Left lung (tissue), 10 donors: ENCODE results near the gene TMED9. TPM values are rescaled to one million over a fixed set of nuclear protein-coding genes. Genes with fewer than 3 reads are reported as not detected.

Experiments used
- ATAC-seq: fragments of 200-7000 bp; cut with Tn5 transposase; one replicate; pipeline ENCODE4 v1.9.1; 2020; ENCODE audit warnings: moderate library complexity
- DNase-seq, 4 donors: peaks; one replicate each; pipeline ENCODE4 v3.0.0-alpha.2; 2013 to 2020
- H3K27ac ChIP-seq, 2 donors: fragments of 200-600 bp; sonication (generic) in 1 of 2; one replicate each; pipeline versions ENCODE4 v1.5.0 to v1.8.0; 2020 to 2021
- H3K27me3 ChIP-seq, 2 donors: fragments of 200-600 bp; sonication (generic) in 1 of 2; one replicate each; pipeline versions ENCODE4 v1.5.0 to v1.8.0; 2020 to 2021
- H3K36me3 ChIP-seq, 2 donors: fragments of 200-600 bp; sonication (generic) in 1 of 2; one replicate each; pipeline versions ENCODE4 v1.5.0 to v1.8.0; 2020 to 2021
- H3K4me1 ChIP-seq, 2 donors: fragments of 200-600 bp; one replicate each; pipeline ENCODE4 v1.8.0; 2021
- H3K4me3 ChIP-seq, 2 donors: fragments of 200-600 bp; sonication (generic) in 1 of 2; one replicate each; pipeline versions ENCODE4 v1.5.0 to v1.8.0; 2020 to 2021; ENCODE audit warnings: mild to moderate bottlenecking in 1 of 2
- H3K9me3 ChIP-seq, 2 donors: fragments of 200-600 bp; sonication (generic) in 1 of 2; one replicate each; pipeline versions ENCODE4 v1.5.0 to v1.8.0; 2020 to 2021
- intact Hi-C, 2 donors: fragments of 100-400 bp; cut with DNase I; formaldehyde crosslinking; loops; one replicate each; pipeline versions ENCODE4 v1.11.2 to v1.14.2; 2022
- polyA plus RNA-seq, 6 donors: library from polyadenylated mRNA; unstranded; fragments of 120-200 nt; gene quantifications; one replicate each; pipeline ENCODE4 v1.2.1, GENCODE V29; 2013; ENCODE audit not compliant: insufficient read length in 6 of 6
- total RNA-seq, 2 donors: library from RNA; stranded (reverse); fragmentation: NEBNext Ultra II Directional; extraction: Animal tissue kit (Norgen Biotek cat#: 25700); gene quantifications; one replicate each; pipeline ENCODE4 v1.2.1, GENCODE V29; 2021
- TF ChIP-seq, protein P1 (sequence below), 2 donors: fragments of 200-600 bp; sonication (generic) in 1 of 2; IDR thresholded peaks; one replicate each; pipeline versions ENCODE4 v1.5.0 to v1.8.0; 2021; ENCODE audit warnings: antibody characterized with exemption in 2 of 2
- donor health status: DM: no; HTN: yes; CAD: no.
- donor health status: DM: no; HTN: no; CAD: no.

TMED9 gene
- total and polyA plus RNA-seq, 8 donors: 120 to 221 (median 137) TPM

DNA sequence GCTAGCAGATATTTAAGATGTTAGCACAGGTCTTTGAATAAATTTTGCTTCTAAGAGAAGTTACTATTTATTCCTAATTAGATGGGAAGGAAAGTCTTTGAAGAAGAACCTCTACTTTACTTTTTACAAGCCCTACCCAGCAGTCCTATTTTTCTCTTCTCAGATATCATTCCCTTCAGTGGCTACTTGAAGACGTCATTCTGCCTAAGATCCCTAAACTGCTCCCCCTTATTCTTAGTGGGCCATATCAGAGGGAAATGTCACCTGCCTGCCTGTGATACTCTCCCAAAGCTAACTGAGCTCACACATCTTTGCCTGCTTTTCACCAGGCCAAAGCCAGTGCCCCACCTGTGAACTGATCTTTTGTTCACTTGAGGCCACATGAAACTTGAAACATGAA lies 16.5 kb upstream of the TMED9 start:
- Histone ChIP-seq H3K27me3 (peaks cover 0 to 8% of the 10 kb centered on the region in 2 donors), H3K36me3 (no peaks in the 10 kb centered on the region), H3K9me3 (no peaks in the 10 kb centered on the region), H3K4me1 (no peaks in the 10 kb centered on the region), H3K4me3 (no peak overlapping the region), H3K27ac (no peak overlapping the region)
- intact Hi-C loops: no loop called here
- ATAC-seq: no peak
- DNase-seq: no peak
- TF ChIP-seq, protein P1, sequence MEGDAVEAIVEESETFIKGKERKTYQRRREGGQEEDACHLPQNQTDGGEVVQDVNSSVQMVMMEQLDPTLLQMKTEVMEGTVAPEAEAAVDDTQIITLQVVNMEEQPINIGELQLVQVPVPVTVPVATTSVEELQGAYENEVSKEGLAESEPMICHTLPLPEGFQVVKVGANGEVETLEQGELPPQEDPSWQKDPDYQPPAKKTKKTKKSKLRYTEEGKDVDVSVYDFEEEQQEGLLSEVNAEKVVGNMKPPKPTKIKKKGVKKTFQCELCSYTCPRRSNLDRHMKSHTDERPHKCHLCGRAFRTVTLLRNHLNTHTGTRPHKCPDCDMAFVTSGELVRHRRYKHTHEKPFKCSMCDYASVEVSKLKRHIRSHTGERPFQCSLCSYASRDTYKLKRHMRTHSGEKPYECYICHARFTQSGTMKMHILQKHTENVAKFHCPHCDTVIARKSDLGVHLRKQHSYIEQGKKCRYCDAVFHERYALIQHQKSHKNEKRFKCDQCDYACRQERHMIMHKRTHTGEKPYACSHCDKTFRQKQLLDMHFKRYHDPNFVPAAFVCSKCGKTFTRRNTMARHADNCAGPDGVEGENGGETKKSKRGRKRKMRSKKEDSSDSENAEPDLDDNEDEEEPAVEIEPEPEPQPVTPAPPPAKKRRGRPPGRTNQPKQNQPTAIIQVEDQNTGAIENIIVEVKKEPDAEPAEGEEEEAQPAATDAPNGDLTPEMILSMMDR (IDR thresholded peaks at IDR 0.05): no peak

- no peak overlapping the region for H3K4me3 ChIP-seq
- no peak overlapping the region for H3K27ac ChIP-seq
- TF ChIP-seq, protein P1 (IDR thresholded peaks at IDR 0.05): no peak
- DNase-seq (no peak), ATAC-seq (no peak)
- no peaks in the 10 kb centered on the region for H3K36me3 ChIP-seq
- peaks cover 0 to 8% of the 10 kb centered on the region in 2 donors for H3K27me3 ChIP-seq
- intact Hi-C loops: no loop called here
- H3K9me3 ChIP-seq: no peaks in the 10 kb centered on the region
- no peaks in the 10 kb centered on the region for H3K4me1 ChIP-seq
Observed at GRCh38 chr5:177576169-177576568, 15.8 kb upstream of the TMED9 start.

DNA sequence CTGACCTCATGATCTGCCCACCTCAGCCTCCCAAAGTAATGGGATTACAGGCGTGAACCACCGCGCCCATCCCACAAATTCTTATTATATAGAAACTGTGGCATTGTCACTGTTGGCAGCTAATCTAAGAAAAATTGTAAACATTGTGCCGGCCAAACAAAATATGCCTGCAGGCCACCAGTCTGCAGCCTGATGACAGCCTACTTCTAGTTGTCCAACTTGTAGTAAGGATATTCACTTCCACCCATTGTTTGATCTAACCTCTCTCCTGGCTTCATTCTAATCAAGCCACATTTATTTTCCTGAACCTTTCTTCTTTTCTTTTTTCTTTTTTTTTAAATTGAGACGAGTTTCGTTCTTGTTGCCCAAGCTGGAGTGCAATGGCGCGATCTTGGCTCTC lies 13.7 kb upstream of the TMED9 start:
- no peaks in the 10 kb centered on the region for H3K4me1 ChIP-seq
- H3K27me3 ChIP-seq: peaks cover 0 to 16% of the 10 kb centered on the region in 2 donors
- no peaks in the 10 kb centered on the region for H3K9me3 ChIP-seq
- H3K4me3 ChIP-seq: no peak overlapping the region
- no peaks in the 10 kb centered on the region for H3K36me3 ChIP-seq
- intact Hi-C loops: no loop called here
- no peak for DNase-seq
- no peak overlapping the region for H3K27ac ChIP-seq
- TF ChIP-seq, protein P1 (IDR thresholded peaks at IDR 0.05): no peak
- ATAC-seq: no peak

- H3K9me3 ChIP-seq: no peaks in the 10 kb centered on the region
- intact Hi-C loops: no loop called here
- no peak for ATAC-seq
Observed at GRCh38 chr5:177588413-177588909, 3.5 kb upstream of the TMED9 start.

DNA sequence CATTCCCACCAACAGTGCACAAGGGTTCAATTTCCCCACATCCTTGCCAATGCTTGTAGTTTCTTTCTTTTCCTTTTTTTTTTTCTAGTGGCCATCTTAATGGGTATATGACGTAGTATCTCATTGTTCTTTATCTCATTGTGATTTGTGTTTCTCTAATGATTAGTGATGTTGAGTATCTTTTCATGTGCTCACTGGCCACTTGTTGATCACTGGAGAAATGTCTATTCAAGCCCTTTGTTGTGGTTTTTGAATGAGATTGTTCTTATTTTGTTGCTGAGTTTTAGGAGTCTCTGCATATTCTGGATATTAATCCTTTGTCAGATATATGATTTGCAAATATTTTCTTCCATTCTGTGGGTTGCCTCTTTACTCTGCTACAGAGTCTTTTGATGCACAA lies 1.6 kb upstream of the TMED9 start:
- no peak for ATAC-seq
- H3K27me3 ChIP-seq: peaks cover 0 to 24% of the 10 kb centered on the region in 2 donors

More at GRCh38 chr5:177588413-177588909, 3.5 kb upstream of the TMED9 start:
- Histone ChIP-seq H3K4me3 (no peak overlapping the region), H3K36me3 (peaks cover 0 to 3% of the 10 kb centered on the region in 2 donors), H3K27ac (no peak overlapping the region), H3K4me1 (peaks cover 6 to 10% of the 10 kb centered on the region in 2 donors), H3K27me3 (peaks cover 0 to 39% of the 10 kb centered on the region in 2 donors)
- no peak for DNase-seq
- TF ChIP-seq, protein P1 (IDR thresholded peaks at IDR 0.05): no peak

More for the DNA sequence above, 1.6 kb upstream of the TMED9 start:
- Histone ChIP-seq H3K27ac (no peak overlapping the region), H3K36me3 (peaks cover 0 to 23% of the 10 kb centered on the region in 2 donors), H3K9me3 (no peaks in the 10 kb centered on the region), H3K4me3 (no peak overlapping the region), H3K4me1 (peaks cover 9 to 24% of the 10 kb centered on the region in 2 donors)
- DNase-seq: no peak
- TF ChIP-seq, protein P1 (IDR thresholded peaks at IDR 0.05): no peak
- intact Hi-C loops: no loop called here
